Immature natural killer cell (primary cell): ENCODE data around the gene IRX5. TPM values are rescaled to one million over a fixed set of nuclear protein-coding genes. Genes with fewer than 3 reads are reported as not detected.

Experiments used
- DNase-seq, 3 donors: peaks; one replicate each; pipeline ENCODE4 v3.0.0; 2022; ENCODE audit warnings: mixed read lengths in 1 of 3
- H3K27ac Mint-ChIP-seq, 6 donors: one replicate each; pipeline ENCODE4 v1.8.0; 2020; ENCODE audit warnings: mixed read lengths in 6 of 6, mild to moderate bottlenecking in 5 of 6, inconsistent platforms in 4 of 6, moderate library complexity in 3 of 6
- H3K27me3 Mint-ChIP-seq, 3 donors: one replicate each; pipeline ENCODE4 v1.8.0; 2020 to 2021; ENCODE audit warnings: low read depth in 3 of 3, mild to moderate bottlenecking in 3 of 3, mixed read lengths in 3 of 3, moderate library complexity in 3 of 3, inconsistent platforms in 1 of 3
- H3K36me3 Mint-ChIP-seq, 3 donors: one replicate each; pipeline ENCODE4 v1.8.0; 2020; ENCODE audit warnings: mixed read lengths in 3 of 3, inconsistent platforms in 2 of 3, mild to moderate bottlenecking in 2 of 3
- H3K4me1 Mint-ChIP-seq, 2 donors: one replicate each; pipeline ENCODE4 v1.8.0; 2020; ENCODE audit warnings: inconsistent platforms in 2 of 2, mild to moderate bottlenecking in 2 of 2, mixed read lengths in 2 of 2, moderate library complexity in 1 of 2
- H3K4me3 Mint-ChIP-seq, 5 donors: one replicate each; pipeline ENCODE4 v1.8.0; 2020; ENCODE audit warnings: mild to moderate bottlenecking in 5 of 5, mixed read lengths in 5 of 5, inconsistent platforms in 3 of 5, moderate library complexity in 3 of 5
- H3K9me3 Mint-ChIP-seq, 6 donors: one replicate each; pipeline ENCODE4 v1.8.0; 2020; ENCODE audit warnings: mild to moderate bottlenecking in 6 of 6, mixed read lengths in 6 of 6, inconsistent platforms in 4 of 6, moderate library complexity in 3 of 6
- polyA plus RNA-seq, 3 donors: library from polyadenylated mRNA; unstranded; fragments of 300-500 nt; fragmentation: Illumina TruSeq; gene quantifications; one replicate each; pipeline ENCODE4 v1.2.3, GENCODE V29; 2021

Gene IRX5
- polyA plus RNA-seq, 3 donors from 2014 or later: not detected

DNA sequence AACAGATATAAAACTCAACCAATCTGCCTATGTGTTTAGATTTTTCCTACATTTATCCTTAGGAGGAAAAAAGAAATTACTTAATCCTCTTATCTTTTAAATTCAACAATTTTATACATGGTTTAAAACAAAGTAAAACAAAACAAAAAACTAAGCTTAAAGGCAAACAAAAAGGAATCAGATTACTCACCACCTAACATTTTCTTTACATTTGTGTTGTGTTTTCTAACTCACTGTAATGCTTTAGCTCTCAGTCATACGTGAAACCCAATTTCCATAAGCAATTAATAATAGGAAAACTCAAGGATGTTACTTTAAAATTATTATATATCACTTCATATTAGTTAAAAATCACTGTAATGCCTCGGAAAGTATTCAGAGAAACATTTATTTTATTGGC, 6.7 kb upstream of the IRX5 start:
- DNase-seq: no peak
- H3K4me3 Mint-ChIP-seq: no peak overlapping the region
- no peaks in the 10 kb centered on the region for H3K36me3 Mint-ChIP-seq
- H3K27ac Mint-ChIP-seq: no peak overlapping the region
- peaks cover 0 to 12% (median 3%) of the 10 kb centered on the region in 6 donors for H3K9me3 Mint-ChIP-seq
- H3K4me1 Mint-ChIP-seq: peaks cover 8 to 16% of the 10 kb centered on the region in 2 donors
- H3K27me3 Mint-ChIP-seq: peaks cover 10 to 33% (median 28%) of the 10 kb centered on the region in 3 donors

DNA sequence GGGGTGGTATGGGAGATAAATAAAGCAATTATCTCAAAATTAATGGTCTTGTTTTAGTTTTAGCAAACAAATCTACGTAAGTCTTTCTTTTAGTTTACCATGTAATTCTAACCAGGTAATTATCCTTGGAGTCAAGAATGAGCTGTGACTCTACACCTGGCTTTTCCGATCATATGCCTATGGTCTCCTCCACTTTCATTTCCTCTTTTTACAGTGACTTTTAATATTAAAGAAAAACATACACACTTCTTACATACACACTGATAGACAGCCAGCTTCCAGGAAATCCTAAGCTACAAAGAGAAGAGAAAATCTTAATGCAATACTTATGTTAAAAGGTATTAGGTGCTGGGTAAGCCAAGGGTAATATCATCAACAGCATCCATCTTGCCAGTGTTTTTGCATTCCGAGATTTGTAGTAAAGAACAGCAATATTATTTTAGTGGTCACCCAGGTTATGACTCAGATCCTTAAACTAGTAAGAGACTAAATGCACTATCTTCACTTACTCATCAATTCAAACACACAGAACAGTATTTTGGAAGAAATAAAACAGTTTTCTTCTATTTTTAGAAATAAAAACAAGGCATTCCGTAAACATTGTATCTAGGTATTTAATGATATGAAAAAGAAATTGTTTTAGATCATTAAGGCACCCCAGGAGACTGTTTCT, 4.4 kb upstream of the IRX5 start:
- no peak overlapping the region for H3K27ac Mint-ChIP-seq
- DNase-seq: no peak
- peaks cover 0 to 14% (median 3%) of the 10 kb centered on the region in 6 donors for H3K9me3 Mint-ChIP-seq
- no peak overlapping the region for H3K4me3 Mint-ChIP-seq
- H3K36me3 Mint-ChIP-seq: peaks cover 0 to 3% (median 0%) of the 10 kb centered on the region in 3 donors
- peaks cover 22 to 24% of the 10 kb centered on the region in 2 donors for H3K4me1 Mint-ChIP-seq
- H3K27me3 Mint-ChIP-seq: peaks cover 15 to 48% (median 35%) of the 10 kb centered on the region in 3 donors

DNA sequence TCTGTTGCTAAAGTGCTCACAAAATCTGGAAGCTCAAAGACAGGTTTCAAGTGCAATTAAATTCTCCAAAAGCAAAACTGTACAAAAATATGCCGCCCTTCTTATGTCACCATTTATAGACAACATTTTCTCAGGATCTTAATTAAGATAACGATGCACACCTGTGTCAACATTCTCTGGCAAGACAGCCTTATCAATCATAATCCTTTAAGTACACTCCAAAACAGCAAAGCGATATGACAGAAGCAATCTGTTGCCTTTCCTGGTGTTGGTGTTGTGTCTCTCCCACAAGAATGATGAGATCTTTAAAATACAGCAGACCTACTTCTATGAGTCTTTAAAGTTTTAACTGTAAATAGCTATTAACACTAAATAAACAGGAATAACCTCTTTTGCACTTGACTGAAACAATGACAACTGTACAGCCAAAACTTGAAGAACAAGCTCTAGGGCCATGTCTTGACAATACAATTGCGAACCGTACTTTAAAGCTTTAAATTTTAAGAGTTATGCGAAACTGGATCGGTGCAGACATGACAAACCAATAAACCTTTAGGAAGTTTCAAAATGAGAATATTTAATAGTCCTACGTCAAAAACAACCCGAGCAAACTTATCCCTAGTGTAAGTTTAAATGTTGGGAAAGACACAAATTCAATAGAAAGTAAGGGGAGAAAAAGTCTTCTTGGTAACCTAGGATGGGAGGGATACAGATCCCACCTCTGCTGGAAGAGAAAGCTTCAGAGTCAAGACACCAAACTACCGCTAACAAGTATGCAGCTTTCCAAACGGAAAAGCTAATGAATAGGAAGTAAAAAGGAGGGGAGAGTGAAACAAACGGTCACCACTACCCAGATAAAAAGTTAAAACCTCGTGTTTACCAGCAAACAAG, 3.3 kb upstream of the IRX5 start:
- Mint-ChIP-seq H3K36me3 (peaks cover 0 to 3% (median 0%) of the 10 kb centered on the region in 3 donors), H3K4me3 (peak overlapping the region; percentile 81 to 91 (median 86)), H3K27me3 (peaks cover 16 to 51% (median 40%) of the 10 kb centered on the region in 3 donors), H3K4me1 (peaks cover 28 to 32% of the 10 kb centered on the region in 2 donors), H3K27ac (peak overlapping the region in 2 of 6 donors; percentile 15 to 75), H3K9me3 (peaks cover 0 to 14% (median 3%) of the 10 kb centered on the region in 6 donors)
- no peak for DNase-seq

DNA sequence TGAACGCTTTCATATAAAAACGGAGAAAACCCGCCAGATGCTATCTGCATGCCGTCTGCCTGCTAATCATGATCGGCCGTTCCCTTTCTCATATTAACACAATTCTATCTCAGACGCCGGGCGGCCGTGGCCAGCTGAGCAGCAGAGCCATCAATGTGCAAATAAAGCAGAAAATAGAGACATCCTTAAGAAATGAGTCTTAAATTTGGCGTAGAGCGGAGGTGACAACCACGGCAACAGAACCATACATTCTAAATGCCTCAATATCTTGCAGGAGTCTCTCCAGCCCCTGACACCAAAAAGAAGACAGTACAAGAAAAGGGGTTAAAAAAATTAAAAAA, 2.7 kb upstream of the IRX5 start:
- Mint-ChIP-seq H3K27ac (peak overlapping the region in 4 of 6 donors; percentile 15 to 79 (median 68)), H3K9me3 (peaks cover 0 to 16% (median 4%) of the 10 kb centered on the region in 6 donors), H3K4me3 (peak overlapping the region; percentile 81 to 91 (median 86)), H3K4me1 (peaks cover 31 to 32% of the 10 kb centered on the region in 2 donors), H3K36me3 (peaks cover 0 to 3% (median 0%) of the 10 kb centered on the region in 3 donors), H3K27me3 (peaks cover 19 to 52% (median 44%) of the 10 kb centered on the region in 3 donors)
- DNase-seq: peak in 1 of 3 donors; percentile 3

DNA sequence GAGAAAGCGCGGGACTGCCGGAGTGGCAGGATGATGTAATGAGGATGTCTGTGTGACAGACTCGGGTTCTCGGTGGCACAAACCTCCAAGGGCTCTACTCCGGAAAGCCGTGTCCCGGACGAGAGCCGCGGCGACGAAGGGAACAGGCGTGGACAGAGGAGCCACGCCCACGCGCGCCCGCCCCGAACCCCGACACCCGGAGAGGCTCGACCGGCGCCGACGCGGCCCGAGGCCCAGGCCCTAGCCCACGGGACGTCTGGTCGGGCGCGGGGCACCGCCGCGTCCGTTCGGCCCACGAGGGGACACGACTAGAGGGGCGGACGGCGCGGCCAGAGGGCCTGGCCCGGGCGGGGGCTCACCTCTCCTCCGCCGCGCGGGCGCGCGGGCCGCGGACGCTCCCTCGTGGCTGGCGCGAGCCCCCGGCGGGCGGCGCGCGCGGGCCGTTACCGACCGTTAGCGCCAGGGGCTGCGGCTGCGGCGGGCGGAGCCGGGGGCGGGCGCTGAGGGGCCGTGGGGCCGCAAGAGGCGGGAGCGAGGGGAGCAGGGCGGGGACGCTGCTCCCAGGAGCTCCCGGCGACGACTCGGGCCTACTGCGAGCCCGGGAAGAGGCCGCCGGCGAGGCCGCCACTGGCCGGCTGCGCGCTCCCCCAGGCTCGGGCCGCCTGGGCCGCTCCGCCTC, 2.1 kb upstream of the IRX5 start:
- DNase-seq: peak in 2 of 3 donors; percentile 32 to 36
- H3K27ac Mint-ChIP-seq: peak overlapping the region in 4 of 6 donors; percentile 60 to 79 (median 74)
- peaks cover 32% of the 10 kb centered on the region in 2 donors for H3K4me1 Mint-ChIP-seq
- H3K9me3 Mint-ChIP-seq: peaks cover 0 to 16% (median 4%) of the 10 kb centered on the region in 6 donors
- H3K27me3 Mint-ChIP-seq: peaks cover 21 to 51% (median 43%) of the 10 kb centered on the region in 3 donors
- peak overlapping the region; percentile 84 to 96 (median 89) for H3K4me3 Mint-ChIP-seq
- H3K36me3 Mint-ChIP-seq: peaks cover 0 to 3% (median 0%) of the 10 kb centered on the region in 3 donors

DNA sequence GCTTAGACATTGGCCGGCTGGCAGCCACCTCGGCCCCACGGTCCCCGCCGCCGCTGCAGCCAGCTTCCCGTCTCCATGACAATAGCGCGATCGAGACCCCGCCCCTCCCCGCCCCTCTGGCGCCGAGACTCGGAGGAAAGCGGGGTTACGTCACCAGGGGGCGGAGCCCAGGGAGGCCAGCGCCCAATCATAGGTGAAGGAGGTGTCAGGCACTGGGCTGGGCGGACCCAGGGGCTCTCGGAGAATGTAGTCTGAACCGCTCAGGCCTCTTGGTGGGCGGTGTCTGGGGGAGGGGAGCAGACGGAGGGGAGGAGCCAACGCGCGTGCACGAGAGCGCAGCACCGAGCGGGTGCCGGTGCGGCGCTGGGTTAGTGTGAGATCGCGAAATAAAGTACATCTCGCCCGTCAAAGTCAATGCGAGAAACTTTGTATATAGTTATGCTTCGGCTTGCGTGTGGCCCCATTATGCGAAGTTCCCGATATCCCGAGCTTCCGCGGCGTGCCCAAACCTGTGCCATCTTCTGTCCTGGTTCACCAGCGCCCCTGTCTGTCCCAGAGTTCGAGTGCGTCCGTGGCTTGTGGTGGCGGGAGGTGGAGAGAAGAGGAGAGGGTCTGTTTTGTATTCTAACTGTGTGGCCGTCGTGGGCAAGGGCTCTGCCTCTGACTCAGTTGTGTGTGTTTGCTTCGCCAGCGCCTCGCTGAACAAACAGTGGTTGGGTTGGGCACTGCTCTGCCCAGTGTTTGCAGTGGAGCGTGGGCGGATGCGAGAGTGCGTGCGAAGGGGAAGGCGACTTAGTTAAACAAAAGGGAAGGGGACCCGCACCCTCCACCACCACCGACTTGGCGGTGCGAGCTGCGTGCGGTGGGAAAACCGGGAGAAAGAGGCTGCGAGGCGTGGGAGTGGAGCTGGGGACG, 1.3 kb upstream of the IRX5 start:
- Mint-ChIP-seq H3K36me3 (peaks cover 0 to 3% (median 0%) of the 10 kb centered on the region in 3 donors), H3K4me1 (peaks cover 32 to 34% of the 10 kb centered on the region in 2 donors), H3K9me3 (peaks cover 0 to 16% (median 6%) of the 10 kb centered on the region in 6 donors), H3K4me3 (peak overlapping the region; percentile 87 to 96 (median 89)), H3K27me3 (peaks cover 27 to 57% (median 45%) of the 10 kb centered on the region in 3 donors), H3K27ac (peak overlapping the region in 5 of 6 donors; percentile 4 to 85 (median 61))
- DNase-seq: peak; percentile 91 to 94 (median 92)

DNA sequence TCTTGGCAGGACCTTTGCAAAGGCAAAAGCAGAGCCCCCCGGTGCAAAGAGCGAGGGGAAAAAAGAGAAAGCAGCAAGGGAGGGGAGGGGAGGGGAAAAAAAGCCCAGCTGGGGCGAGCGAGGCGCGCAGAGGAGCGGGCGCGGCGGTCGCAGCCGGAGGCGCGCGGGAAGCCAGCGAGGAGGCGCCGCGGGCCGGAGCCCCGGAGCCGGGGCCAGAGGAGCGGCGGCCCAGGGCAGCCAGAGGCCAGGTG, 129 bp downstream of the IRX5 start:
- Mint-ChIP-seq H3K9me3 (peaks cover 0 to 18% (median 7%) of the 10 kb centered on the region in 6 donors), H3K4me3 (peak overlapping the region; percentile 87 to 96 (median 89)), H3K27me3 (peaks cover 30 to 72% (median 52%) of the 10 kb centered on the region in 3 donors), H3K27ac (no peak overlapping the region), H3K36me3 (peaks cover 0 to 3% (median 0%) of the 10 kb centered on the region in 3 donors), H3K4me1 (peaks cover 32 to 34% of the 10 kb centered on the region in 2 donors)
- peak in 2 of 3 donors; percentile 5 to 12 for DNase-seq

DNA sequence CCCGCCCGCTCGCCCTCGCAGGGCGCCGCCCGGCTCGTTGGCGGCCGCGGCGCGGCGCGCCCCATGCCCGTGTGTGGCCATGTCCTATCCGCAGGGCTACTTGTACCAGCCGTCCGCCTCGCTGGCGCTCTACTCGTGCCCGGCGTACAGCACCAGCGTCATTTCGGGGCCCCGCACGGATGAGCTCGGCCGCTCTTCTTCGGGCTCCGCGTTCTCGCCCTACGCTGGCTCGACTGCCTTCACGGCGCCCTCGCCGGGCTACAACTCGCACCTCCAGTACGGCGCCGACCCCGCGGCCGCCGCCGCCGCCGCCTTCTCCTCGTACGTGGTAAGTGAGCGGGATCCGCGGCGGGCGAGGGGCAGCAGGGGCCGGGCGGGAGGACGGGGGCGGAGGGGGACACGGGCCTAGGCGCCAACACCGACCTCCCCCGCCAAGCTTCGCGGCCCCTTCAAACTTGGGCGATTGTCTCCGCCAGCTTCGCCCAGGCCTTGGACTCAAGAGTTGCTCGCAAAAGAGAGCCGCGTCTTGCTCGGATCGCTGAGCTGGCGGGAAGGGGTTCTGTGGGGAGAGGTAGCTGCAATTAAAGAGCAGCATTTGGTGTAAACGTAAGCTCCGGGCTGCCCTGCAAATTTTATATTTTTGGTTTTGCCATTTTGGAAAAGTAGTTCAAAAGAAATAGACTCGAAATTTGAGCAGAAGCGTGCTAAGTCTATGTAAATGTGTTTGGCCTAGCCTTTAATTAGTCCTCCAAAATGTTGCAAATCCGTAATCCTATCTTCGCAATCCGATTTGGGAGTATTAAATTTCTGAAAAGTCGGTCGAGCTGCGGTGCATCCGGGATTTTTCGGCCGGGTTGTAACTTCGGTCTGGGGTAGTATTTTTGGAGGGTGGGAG, 702 bp downstream of the IRX5 start:
- H3K36me3 Mint-ChIP-seq: peaks cover 0 to 3% (median 0%) of the 10 kb centered on the region in 3 donors
- H3K27ac Mint-ChIP-seq: no peak overlapping the region
- peaks cover 31 to 69% (median 52%) of the 10 kb centered on the region in 3 donors for H3K27me3 Mint-ChIP-seq
- H3K4me1 Mint-ChIP-seq: peaks cover 32 to 34% of the 10 kb centered on the region in 2 donors
- peak overlapping the region; percentile 63 to 72 (median 63) for H3K4me3 Mint-ChIP-seq
- peak; percentile 7 to 21 (median 11) for DNase-seq
- peaks cover 0 to 16% (median 7%) of the 10 kb centered on the region in 6 donors for H3K9me3 Mint-ChIP-seq

DNA sequence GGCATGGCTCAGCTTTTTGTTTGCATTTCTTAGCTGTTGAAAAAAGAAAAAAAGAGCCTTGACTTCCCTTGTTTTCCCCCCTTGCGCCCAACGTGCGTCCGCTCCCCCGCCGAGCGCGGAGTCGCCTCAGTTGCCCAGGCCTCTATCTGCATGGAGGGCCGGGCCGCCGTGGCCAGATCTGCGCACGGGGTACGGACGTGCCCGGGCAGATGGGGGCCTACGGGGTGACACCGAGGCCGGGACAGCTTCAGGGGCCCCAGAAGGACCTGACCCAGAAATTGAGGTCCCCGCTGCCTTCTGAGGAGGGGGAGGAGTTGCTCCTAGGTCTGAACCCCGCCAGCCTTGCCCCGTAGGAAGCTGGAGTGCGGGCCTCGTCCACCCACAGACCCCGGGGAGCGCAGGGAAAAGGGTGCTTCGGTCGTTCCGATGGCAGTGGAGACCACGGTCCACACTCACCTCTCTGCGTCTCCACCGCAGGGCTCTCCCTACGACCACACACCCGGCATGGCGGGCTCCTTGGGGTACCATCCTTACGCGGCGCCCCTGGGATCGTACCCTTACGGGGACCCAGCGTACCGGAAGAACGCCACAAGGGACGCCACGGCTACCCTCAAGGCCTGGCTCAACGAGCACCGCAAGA, 1.5 kb downstream of the IRX5 start:
- peaks cover 0 to 3% (median 0%) of the 10 kb centered on the region in 3 donors for H3K36me3 Mint-ChIP-seq

DNA sequence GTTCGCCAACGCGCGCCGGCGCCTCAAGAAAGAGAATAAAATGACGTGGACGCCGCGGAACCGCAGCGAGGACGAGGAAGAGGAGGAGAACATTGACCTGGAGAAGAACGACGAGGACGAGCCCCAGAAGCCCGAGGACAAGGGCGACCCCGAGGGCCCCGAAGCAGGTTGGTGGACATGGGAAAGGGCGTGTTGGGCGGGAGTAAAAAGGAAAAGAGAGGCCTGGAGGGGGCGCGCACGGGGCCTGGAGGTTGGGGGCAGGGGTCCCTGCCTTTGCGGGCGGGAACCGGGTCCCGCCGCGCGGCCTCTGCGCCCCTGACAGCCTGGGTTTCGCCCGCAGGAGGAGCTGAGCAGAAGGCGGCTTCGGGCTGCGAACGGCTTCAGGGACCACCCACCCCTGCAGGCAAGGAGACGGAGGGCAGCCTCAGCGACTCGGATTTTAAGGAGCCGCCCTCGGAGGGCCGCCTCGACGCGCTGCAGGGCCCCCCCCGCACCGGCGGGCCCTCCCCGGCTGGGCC, 2.1 kb downstream of the IRX5 start:
- Mint-ChIP-seq H3K4me1 (peaks cover 31 to 35% of the 10 kb centered on the region in 2 donors), H3K27me3 (peaks cover 43 to 67% (median 47%) of the 10 kb centered on the region in 3 donors), H3K9me3 (peaks cover 0 to 12% (median 5%) of the 10 kb centered on the region in 6 donors), H3K27ac (no peak overlapping the region), H3K36me3 (peaks cover 0 to 3% (median 0%) of the 10 kb centered on the region in 3 donors), H3K4me3 (no peak overlapping the region)
- no peak for DNase-seq

More for the DNA sequence above, 1.5 kb downstream of the IRX5 start:
- H3K4me1 Mint-ChIP-seq: peaks cover 36 to 37% of the 10 kb centered on the region in 2 donors
- H3K27ac Mint-ChIP-seq: no peak overlapping the region
- H3K9me3 Mint-ChIP-seq: peaks cover 0 to 13% (median 6%) of the 10 kb centered on the region in 6 donors
- no peak for DNase-seq
- H3K27me3 Mint-ChIP-seq: peaks cover 38 to 68% (median 51%) of the 10 kb centered on the region in 3 donors
- H3K4me3 Mint-ChIP-seq: peak overlapping the region; percentile 63 to 72 (median 63)

DNA sequence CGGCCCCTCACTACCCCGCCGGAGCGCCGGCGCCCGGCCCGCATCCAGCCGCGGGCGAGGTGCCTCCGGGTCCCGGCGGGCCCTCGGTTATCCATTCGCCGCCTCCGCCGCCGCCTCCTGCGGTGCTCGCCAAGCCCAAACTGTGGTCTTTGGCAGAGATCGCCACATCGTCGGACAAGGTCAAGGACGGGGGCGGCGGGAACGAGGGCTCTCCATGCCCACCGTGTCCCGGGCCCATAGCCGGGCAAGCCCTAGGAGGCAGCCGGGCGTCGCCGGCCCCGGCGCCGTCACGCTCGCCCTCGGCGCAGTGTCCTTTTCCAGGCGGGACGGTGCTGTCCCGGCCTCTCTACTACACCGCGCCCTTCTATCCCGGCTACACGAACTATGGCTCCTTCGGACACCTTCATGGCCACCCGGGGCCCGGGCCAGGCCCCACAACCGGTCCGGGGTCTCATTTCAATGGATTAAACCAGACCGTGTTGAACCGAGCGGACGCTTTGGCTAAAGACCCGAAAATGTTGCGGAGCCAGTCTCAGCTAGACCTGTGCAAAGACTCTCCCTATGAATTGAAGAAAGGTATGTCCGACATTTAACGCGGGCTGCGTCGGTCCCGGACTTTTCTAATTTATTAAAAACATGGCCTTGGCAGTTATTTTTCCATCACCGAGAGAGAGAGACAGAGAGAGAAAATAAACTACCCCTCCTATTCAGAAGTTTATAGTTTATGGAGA, 2.8 kb downstream of the IRX5 start:
- no peak for DNase-seq
- Mint-ChIP-seq H3K4me1 (peaks cover 25 to 35% of the 10 kb centered on the region in 2 donors), H3K4me3 (no peak overlapping the region), H3K36me3 (peaks cover 0 to 3% (median 0%) of the 10 kb centered on the region in 3 donors), H3K9me3 (peaks cover 0 to 9% (median 3%) of the 10 kb centered on the region in 6 donors), H3K27ac (no peak overlapping the region), H3K27me3 (peaks cover 42 to 66% (median 46%) of the 10 kb centered on the region in 3 donors)
